Small intestine (tissue), 16 donors: ENCODE data around the gene DNAJB7. TPM values are rescaled to one million over a fixed set of nuclear protein-coding genes. Genes with fewer than 3 reads are reported as not detected.

Source experiments
- DNase-seq, 2 donors: peaks; one replicate each; pipeline versions ENCODE4 v3.0.0 to v3.0.0-alpha.2; 2013
- FAIRE-seq: peaks from 2 replicates; lab custom pipeline; 2012; peaks lifted over from hg19 to GRCh38; lab: Jason Lieb, UNC
- H3K27ac ChIP-seq, 3 donors: one replicate each; pipeline ENCODE4 v1.5.1; 2013; ENCODE audit warnings: low read length in 2 of 3, mild to moderate bottlenecking in 2 of 3, control low read depth in 1 of 3, inconsistent platforms in 1 of 3, low read depth in 1 of 3, moderate library complexity in 1 of 3
- H3K27me3 ChIP-seq, 3 donors: one replicate each; pipeline ENCODE4 v1.6.1; 2013; ENCODE audit warnings: low read length in 3 of 3, inconsistent platforms in 1 of 3; ENCODE audit not compliant: control insufficient read depth in 3 of 3, insufficient read depth in 3 of 3
- H3K36me3 ChIP-seq, 3 donors: one replicate each; pipeline ENCODE4 v1.6.1; 2013; ENCODE audit warnings: low read length in 3 of 3, inconsistent platforms in 1 of 3, low read depth in 1 of 3, mild to moderate bottlenecking in 1 of 3, moderate library complexity in 1 of 3; ENCODE audit not compliant: control insufficient read depth in 3 of 3, insufficient read depth in 2 of 3
- H3K4me1 ChIP-seq, 3 donors: one replicate each; pipeline ENCODE4 v1.6.1; 2013; ENCODE audit warnings: low read length in 2 of 3, inconsistent platforms in 1 of 3, low read depth in 1 of 3, mild to moderate bottlenecking in 1 of 3, moderate library complexity in 1 of 3; ENCODE audit not compliant: control insufficient read depth in 3 of 3, insufficient read depth in 2 of 3
- H3K4me3 ChIP-seq, 3 donors: one replicate each; pipeline ENCODE4 v1.5.1; 2013; ENCODE audit warnings: low read length in 3 of 3, control low read depth in 1 of 3, inconsistent platforms in 1 of 3, low read depth in 1 of 3, mild to moderate bottlenecking in 1 of 3, moderate library complexity in 1 of 3
- H3K9me3 ChIP-seq, 2 donors: one replicate each; pipeline ENCODE4 v1.6.1; 2013; ENCODE audit warnings: low read depth in 1 of 2, low read length in 1 of 2; ENCODE audit not compliant: control insufficient read depth in 2 of 2, insufficient read depth in 1 of 2
- WGBS, 3 donors: extraction: QIAGEN DNeasy Blood & Tissue Kit; methylation state at CpG; one replicate each; pipeline ENCODE4 v1.1.7; 2013; 5-methylcytosine and 5-hydroxymethylcytosine counted together
- long read RNA-seq, 10 donors: transcript quantifications; one replicate each; lab custom pipeline, GENCODE V29; 2026
- polyA plus RNA-seq, 4 donors: library from polyadenylated mRNA; stranded (reverse) in 3 of 4; unstranded in 1 of 4; fragments of 200-250 nt in 3 of 4; fragments of 120-200 nt in 1 of 4; gene quantifications; one replicate each; pipeline versions ENCODE4 v1.2.1 to v1.2.3, GENCODE V29; 2013
- donor health status: healthy with polysubstance abuse.
- donor health status: control.
- donor health status: control.
- donor health status: Bipolar disorder and iron deficiency.
- donor health status: healthy.

DNAJB7 gene
- 1 to 10 TPM in 1 of 4 donors, under 1 TPM in 3; 0.25 to 1.6 (median 0.72) TPM for polyA plus RNA-seq
- long read RNA-seq, donor 1, transcript DNAJB7-201 (1 exons, 2,578 nt) = major isoform, 8 of 8 reads
- long read RNA-seq, donor 1, partial matches to known transcripts = 0 of 8 reads
- long read RNA-seq, donor 1, other reads (novel, unspliced or antisense) = 0 of 8 reads
- long read RNA-seq, donor 2, partial matches to known transcripts = 0 of 3 reads
- long read RNA-seq, donor 2, other reads (novel, unspliced or antisense) = 0 of 3 reads
- long read RNA-seq, donor 3, transcript DNAJB7-201 (1 exons, 2,578 nt) = major isoform, 9 of 9 reads
- long read RNA-seq, donor 3, partial matches to known transcripts = 0 of 9 reads
- long read RNA-seq, donor 3, other reads (novel, unspliced or antisense) = 0 of 9 reads
- long read RNA-seq, donor 4, partial matches to known transcripts = 0 of 1 reads
- long read RNA-seq, donor 4, other reads (novel, unspliced or antisense) = 0 of 1 reads
- long read RNA-seq, donor 5, partial matches to known transcripts = 0 of 3 reads
- long read RNA-seq, donor 5, other reads (novel, unspliced or antisense) = 0 of 3 reads
- long read RNA-seq, donor 6, transcript DNAJB7-201 (1 exons, 2,578 nt) = major isoform, 7 of 7 reads
- long read RNA-seq, donor 6, partial matches to known transcripts = 0 of 7 reads
- long read RNA-seq, donor 6, other reads (novel, unspliced or antisense) = 0 of 7 reads
- long read RNA-seq, donor 7, partial matches to known transcripts = 0 of 3 reads
- long read RNA-seq, donor 7, other reads (novel, unspliced or antisense) = 0 of 3 reads
- long read RNA-seq, donor 8 = 0 reads
- long read RNA-seq, donor 9, partial matches to known transcripts = 0 of 1 reads
- long read RNA-seq, donor 9, other reads (novel, unspliced or antisense) = 0 of 1 reads
- long read RNA-seq, donor 10, transcript DNAJB7-201 (1 exons, 2,578 nt) = major isoform, 6 of 6 reads
- long read RNA-seq, donor 10, partial matches to known transcripts = 0 of 6 reads
- long read RNA-seq, donor 10, other reads (novel, unspliced or antisense) = 0 of 6 reads

- DNase-seq (no peak), FAIRE-seq (no peak)
- peaks cover 2 to 9% (median 2%) of the 10 kb centered on the region in 3 donors for H3K36me3 ChIP-seq
- H3K9me3 ChIP-seq = no peaks in the 10 kb centered on the region
- H3K4me1 ChIP-seq = peaks cover 3 to 13% (median 4%) of the 10 kb centered on the region in 3 donors
- H3K4me3 ChIP-seq = no peak within 1 kb of the TSS
- no peak within 1 kb of the TSS for H3K27ac ChIP-seq
- H3K27me3 ChIP-seq = no peaks in the 10 kb centered on the region
- 87 to 95% (median 93%) methylated on average over 3 of the region's 3 CpGs for WGBS, 3 donors
Measured at GRCh38 chr22:40862013-40862412, at the start of gene DNAJB7. Gene DNAJB7, minus strand, starts transcription at chr22:40862113. Its CDS starts 119 bp downstream, at chr22:40861994.

GRCh38 chr22:40908895-40909294 lies 47.0 kb upstream of the DNAJB7 start:
- FAIRE-seq = no peak
- WGBS, 3 donors = 93 to 97% (median 97%) methylated on average over 6 of the region's 6 CpGs
- no peak overlapping the region for H3K27ac ChIP-seq
- H3K9me3 ChIP-seq = peaks cover 0 to 3% of the 10 kb centered on the region in 2 donors
- no peak for DNase-seq
- H3K4me1 ChIP-seq = no peaks in the 10 kb centered on the region
- H3K27me3 ChIP-seq = no peaks in the 10 kb centered on the region
- peaks cover 0 to 24% (median 0%) of the 10 kb centered on the region in 3 donors for H3K36me3 ChIP-seq
- no peak overlapping the region for H3K4me3 ChIP-seq

GRCh38 chr22:40904101-40904500 lies 42.2 kb upstream of the DNAJB7 start:
- Histone ChIP-seq H3K4me3 (no peak overlapping the region), H3K36me3 (peaks cover 0 to 16% (median 0%) of the 10 kb centered on the region in 3 donors), H3K9me3 (peaks cover 0 to 3% of the 10 kb centered on the region in 2 donors), H3K27me3 (no peaks in the 10 kb centered on the region), H3K27ac (no peak overlapping the region), H3K4me1 (no peaks in the 10 kb centered on the region)
- FAIRE-seq = no peak
- DNase-seq = no peak
- WGBS, 3 donors = 93 to 100% (median 95%) methylated on average over 1 of the region's 1 CpG

GRCh38 chr22:40898850-40899357 lies 37.0 kb upstream of the DNAJB7 start:
- no peaks in the 10 kb centered on the region for H3K27me3 ChIP-seq
- FAIRE-seq = no peak
- DNase-seq = peak; percentile 73 to 78
- no peaks in the 10 kb centered on the region for H3K9me3 ChIP-seq
- H3K27ac ChIP-seq = no peak overlapping the region
- WGBS, 3 donors = 28 to 34% (median 33%) methylated on average over 3 of the region's 3 CpGs
- peaks cover 0 to 6% (median 0%) of the 10 kb centered on the region in 3 donors for H3K36me3 ChIP-seq
- H3K4me3 ChIP-seq = no peak overlapping the region
- H3K4me1 ChIP-seq = no peaks in the 10 kb centered on the region

GRCh38 chr22:40894417-40894816 lies 32.5 kb upstream of the DNAJB7 start:
- WGBS, 3 donors = 92 to 93% (median 92%) methylated on average over 4 of the region's 4 CpGs
- H3K36me3 ChIP-seq = peaks cover 0 to 13% (median 0%) of the 10 kb centered on the region in 3 donors
- H3K27me3 ChIP-seq = no peaks in the 10 kb centered on the region
- H3K27ac ChIP-seq = no peak overlapping the region
- no peak for DNase-seq
- H3K4me3 ChIP-seq = no peak overlapping the region
- no peaks in the 10 kb centered on the region for H3K9me3 ChIP-seq
- H3K4me1 ChIP-seq = no peaks in the 10 kb centered on the region
- no peak for FAIRE-seq

- DNase-seq (no peak), FAIRE-seq (no peak)
- no peaks in the 10 kb centered on the region for H3K9me3 ChIP-seq
- no peaks in the 10 kb centered on the region for H3K4me1 ChIP-seq
- H3K4me3 ChIP-seq = no peak overlapping the region
- 89 to 90% (median 89%) methylated on average over 3 of the region's 3 CpGs for WGBS, 3 donors
- no peaks in the 10 kb centered on the region for H3K27me3 ChIP-seq
- no peak overlapping the region for H3K27ac ChIP-seq
- peaks cover 0 to 24% (median 0%) of the 10 kb centered on the region in 3 donors for H3K36me3 ChIP-seq
Measured at GRCh38 chr22:40890881-40891280, 29.0 kb upstream of the DNAJB7 start.

GRCh38 chr22:40889116-40889515 lies 27.2 kb upstream of the DNAJB7 start:
- H3K9me3 ChIP-seq = no peaks in the 10 kb centered on the region
- FAIRE-seq = no peak
- no peaks in the 10 kb centered on the region for H3K4me1 ChIP-seq
- H3K4me3 ChIP-seq = no peak overlapping the region
- no peak overlapping the region for H3K27ac ChIP-seq
- no peaks in the 10 kb centered on the region for H3K27me3 ChIP-seq
- peaks cover 0 to 30% (median 0%) of the 10 kb centered on the region in 3 donors for H3K36me3 ChIP-seq
- DNase-seq = no peak

GRCh38 chr22:40878922-40879321 lies 17.0 kb upstream of the DNAJB7 start:
- peak overlapping the region in 1 of 3 donors; percentile 81 for H3K27ac ChIP-seq
- DNase-seq (peak; percentile 70 to 79), FAIRE-seq (peak; percentile 41)
- peaks cover 0 to 22% (median 0%) of the 10 kb centered on the region in 3 donors for H3K36me3 ChIP-seq
- H3K9me3 ChIP-seq = no peaks in the 10 kb centered on the region
- H3K4me1 ChIP-seq = peaks cover 0 to 20% (median 0%) of the 10 kb centered on the region in 3 donors
- WGBS, 3 donors = 22 to 60% (median 45%) methylated on average over 2 of the region's 2 CpGs
- no peaks in the 10 kb centered on the region for H3K27me3 ChIP-seq
- no peak overlapping the region for H3K4me3 ChIP-seq
